GM18951 (cell line): Measurements from ENCODE around the gene C20orf144.
"Not testable (repeated sequence)": the region's sequence is repeated elsewhere in the genome, so short reads cannot be mapped to it uniquely, and the experiment has no call there.

Experiments
- POLR2A ChIP-seq: IDR thresholded peaks from 4 replicates; pipeline ENCODE4 v1.6.1; 2011; ENCODE audit warnings: mild to moderate bottlenecking; ENCODE audit not compliant: insufficient read length, insufficient read depth; ENCODE audit errors: extremely low read depth
- in situ Hi-C: fragments of 300-500 bp; cut with MboI; formaldehyde crosslinking; loops from one replicate; pipeline ENCODE4 v1.12.0; 2022; ENCODE audit warnings: low sequenced_read_pairs, mixed read lengths, inconsistent platforms; ENCODE audit not compliant: unreplicated experiment

C20orf144 gene

DNA sequence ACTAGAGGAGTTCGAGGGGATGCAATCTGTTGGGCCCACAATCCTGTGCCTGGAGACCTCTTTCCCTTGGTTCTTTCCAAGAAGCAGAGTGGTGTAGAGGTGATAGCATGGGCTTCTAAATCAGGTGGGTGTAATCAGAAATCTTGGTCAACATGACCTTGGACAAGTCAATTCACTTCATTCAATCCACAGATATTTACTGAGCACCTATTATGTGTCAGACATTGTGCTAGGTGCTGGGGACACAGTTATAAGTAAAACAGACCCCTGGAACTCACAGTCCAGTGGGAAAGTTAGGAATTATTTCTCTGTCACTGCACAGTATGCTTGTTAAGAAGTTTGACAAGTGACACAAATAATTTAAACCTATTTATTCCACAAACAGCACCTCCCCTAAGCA is 27.4 kb downstream of the C20orf144 start:
- in situ Hi-C loops: no loop called here
- no peak for TF ChIP-seq POLR2A

DNA sequence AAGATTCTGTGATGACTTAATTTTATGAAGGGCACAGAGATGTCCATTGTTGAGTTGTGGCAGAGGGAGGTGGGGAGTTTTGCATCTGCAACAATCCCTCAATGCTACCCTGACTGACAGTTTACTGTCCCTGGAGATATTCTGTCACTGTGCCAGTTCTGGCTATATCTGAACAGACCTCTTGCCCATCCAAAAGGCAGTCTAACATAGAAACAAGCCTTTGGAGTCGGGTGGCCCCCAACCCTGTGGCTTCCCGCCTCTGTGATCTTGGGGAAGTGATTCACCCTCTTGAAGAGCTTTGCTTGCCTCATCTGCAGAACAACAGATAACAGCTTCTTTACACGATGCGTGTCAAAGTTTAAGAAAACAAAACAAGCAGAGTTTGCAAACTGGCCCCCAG is 27.8 kb downstream of the C20orf144 start:
- in situ Hi-C loops: no loop called here
- TF ChIP-seq POLR2A: no peak

DNA sequence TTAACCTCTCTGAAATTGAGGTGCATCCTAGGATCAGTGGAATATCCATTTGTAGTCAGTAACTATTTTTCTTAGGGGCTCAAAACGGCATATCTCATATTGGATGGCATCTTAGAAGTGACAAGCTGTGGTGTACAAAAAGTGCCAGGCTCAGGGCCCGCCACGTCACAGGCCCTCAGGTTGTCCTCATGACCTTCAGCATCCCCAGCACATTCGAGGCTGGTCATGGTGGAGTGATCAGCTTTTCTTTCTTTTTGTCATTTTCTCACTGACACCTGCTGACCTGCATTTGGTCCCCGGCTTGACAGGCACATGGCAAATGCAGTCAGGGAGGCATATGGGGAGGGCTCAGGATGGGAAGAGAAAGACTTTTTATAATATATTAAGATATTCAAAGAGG is 31.2 kb downstream of the C20orf144 start:
- in situ Hi-C loops: no loop called here
- no peak for TF ChIP-seq POLR2A

- no peak for TF ChIP-seq POLR2A
- in situ Hi-C loops: no loop called here
These were observed 31.9 kb downstream of the C20orf144 start for GRCh38 chr20:33693741-33694638.

DNA sequence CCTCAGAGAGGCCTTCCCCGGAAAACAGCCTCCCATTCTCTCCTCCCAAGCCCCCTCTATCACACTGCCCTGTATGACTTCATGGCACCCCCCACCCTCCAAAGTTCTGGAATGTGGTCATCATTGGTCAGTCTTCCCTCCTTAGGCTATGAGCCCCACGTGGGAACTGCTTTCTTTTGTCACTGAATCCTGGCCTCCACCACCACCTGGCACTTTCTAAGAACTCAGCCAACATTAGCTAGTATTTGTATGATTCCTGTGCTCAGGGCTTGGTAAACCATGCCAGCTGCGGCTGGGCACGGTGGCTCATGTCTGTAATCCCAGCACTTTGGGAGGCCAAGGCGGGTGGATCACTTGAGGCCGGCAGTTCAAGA is 32.5 kb downstream of the C20orf144 start:
- in situ Hi-C loops: no loop called here
- TF ChIP-seq POLR2A: no peak

DNA sequence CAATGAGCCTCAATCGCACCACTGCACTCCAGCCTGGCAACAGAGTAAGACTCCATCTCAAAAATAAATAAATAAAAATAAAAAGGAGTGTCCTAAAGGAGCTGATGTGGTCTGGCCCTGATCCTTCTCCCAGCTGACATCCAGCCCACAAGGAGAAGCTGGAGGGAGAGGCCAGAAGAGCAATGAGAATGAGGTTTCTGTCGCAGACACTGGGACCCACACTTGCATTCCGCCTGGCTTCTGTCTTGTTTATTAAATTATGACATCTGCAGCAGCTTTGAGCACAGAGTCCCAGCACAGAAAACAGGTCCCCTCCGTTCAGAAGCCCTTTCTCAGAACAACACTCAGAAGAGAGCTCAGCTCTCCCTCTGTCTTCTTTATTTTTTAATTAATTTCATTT is 34.3 kb downstream of the C20orf144 start:
- in situ Hi-C loops: no loop called here
- TF ChIP-seq POLR2A: no peak

- in situ Hi-C loops: no loop called here
- TF ChIP-seq POLR2A: no peak
These were observed 35.0 kb downstream of the C20orf144 start for GRCh38 chr20:33697129-33697528.

DNA sequence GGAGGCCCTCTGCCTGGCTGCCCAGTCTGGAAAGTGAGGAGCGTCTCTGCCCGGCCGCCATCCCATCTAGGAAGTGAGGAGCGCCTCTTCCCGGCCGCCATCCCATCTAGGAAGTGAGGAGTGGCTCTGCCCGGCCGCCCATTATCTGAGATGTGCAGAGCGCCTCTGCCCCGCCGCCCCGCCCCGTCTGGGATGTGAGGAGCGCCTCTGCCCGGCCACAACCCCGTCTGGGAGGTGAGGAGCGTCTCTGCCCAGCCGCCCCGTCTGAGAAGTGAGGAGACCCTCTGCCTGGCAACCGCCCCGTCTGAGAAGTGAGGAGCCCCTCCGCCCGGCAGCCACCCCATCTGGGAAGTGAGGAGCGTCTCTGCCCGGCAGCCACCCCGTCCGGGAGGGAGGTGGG is 36.8 kb downstream of the C20orf144 start:
- in situ Hi-C loops: not testable (repeated sequence)

DNA sequence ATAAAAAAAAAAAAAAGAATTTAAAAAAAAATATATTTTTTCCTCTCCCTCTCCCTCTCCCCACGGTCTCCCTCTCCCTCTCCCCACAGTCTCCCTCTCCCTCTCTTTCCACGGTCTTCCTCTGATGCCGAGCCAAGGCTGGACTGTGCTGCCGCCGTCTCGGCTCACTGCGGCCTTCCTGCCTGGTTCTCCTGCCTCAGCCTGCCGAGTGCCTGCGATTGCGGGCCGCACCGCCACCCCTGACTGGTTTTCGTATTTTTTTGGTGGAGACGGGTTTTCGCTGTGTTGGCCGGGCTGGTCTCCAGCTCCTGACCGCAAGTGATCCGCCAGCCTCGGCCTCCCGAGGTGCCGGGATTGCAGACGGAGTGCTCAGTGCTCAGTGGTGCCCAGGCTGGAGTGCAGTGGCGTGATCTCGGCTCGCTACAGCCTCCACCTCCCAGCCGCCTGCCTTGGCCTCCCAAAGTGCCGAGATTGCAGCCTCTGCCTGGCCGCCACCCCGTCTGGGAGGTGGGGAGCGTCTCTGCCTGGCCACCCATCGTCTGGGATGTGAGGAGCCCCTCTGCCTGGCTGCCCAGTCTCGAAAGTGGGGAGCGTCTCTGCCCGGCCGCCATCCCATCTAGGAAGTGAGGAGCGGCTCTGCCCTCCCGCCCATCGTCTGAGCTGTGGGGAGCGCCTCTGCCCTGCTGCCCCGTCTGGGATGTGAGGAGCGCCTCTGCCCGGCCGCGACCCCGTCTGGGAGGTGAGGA is 38.7 kb downstream of the C20orf144 start:
- in situ Hi-C loops: not testable (repeated sequence)

DNA sequence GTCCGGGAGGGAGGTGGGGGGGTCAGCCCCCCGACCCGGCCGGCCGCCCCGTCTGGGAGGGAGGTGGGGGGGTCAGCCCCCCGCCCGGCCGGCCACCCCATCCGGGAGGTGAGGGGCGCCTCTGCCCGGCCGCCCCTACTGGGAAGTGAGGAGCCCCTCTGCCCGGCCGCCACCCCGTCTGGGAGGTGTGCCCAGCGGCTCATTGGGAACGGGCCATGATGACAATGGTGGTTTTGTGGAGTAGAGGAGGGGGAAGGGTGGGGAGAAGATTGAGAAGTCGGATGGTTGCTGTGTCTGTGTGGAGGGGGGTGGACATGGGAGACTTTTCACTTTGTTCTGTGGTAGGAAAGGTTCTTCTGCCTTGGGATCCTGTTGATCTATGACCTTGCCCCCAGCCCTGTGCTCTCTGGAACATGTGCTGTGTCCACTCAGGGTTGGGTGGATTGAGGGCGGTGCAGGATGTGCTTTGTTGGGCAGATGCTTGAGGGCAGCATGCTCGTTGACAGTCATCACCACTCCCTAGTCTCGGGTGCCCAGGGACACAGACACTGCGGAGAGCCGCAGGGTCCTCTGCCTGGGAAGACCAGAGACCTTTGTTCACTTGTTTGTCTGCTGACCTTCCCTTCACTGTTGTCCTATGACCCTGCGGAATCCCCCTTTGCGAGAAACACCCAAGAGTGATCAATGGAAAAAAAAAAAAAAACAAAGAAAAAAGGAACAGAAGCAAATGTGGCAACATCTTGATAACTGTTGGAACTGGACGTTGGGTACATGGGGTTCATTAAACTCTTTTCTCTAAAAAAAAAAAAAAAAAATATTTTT is 39.7 kb downstream of the C20orf144 start:
- in situ Hi-C loops: no loop called here
- TF ChIP-seq POLR2A: no peak

- no peak for TF ChIP-seq POLR2A
- in situ Hi-C loops: no loop called here
These were observed 40.7 kb downstream of the C20orf144 start for GRCh38 chr20:33702861-33703260.

DNA sequence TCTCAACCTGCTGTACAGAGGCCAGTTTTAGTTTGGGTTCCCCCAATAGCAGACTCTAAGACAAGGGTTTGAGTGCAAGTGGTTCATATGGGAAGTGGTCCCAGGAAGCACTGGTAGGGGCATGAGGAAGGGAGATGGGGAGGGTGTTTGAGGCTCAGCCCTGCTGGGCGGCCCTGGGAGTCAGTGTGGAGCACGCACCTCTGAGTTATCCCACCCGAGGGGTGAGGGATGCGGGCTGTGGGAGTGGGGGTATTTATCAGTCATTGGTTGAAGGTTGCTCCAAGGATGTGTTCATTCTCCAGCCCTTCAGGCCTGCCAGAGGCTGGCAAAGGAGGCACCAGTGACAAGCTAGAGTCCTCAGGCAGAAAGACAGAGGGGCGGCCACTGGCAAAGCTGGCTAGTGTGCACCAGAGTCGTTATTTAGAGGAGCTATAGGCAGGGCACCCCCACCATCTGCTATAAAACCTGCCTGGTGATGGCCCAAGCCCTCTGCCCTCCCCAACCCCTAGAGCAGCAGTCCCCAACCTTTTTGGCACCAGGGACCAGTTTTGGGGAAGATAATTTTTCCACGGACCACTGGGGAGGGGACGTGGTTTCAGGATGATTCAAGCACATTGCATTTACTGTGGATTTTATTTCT is 41.5 kb downstream of the C20orf144 start:
- no peak for TF ChIP-seq POLR2A
- in situ Hi-C loops: no loop called here

- in situ Hi-C loops: no loop called here
- TF ChIP-seq POLR2A: no peak
These were observed 42.2 kb downstream of the C20orf144 start for GRCh38 chr20:33704197-33704924.

DNA sequence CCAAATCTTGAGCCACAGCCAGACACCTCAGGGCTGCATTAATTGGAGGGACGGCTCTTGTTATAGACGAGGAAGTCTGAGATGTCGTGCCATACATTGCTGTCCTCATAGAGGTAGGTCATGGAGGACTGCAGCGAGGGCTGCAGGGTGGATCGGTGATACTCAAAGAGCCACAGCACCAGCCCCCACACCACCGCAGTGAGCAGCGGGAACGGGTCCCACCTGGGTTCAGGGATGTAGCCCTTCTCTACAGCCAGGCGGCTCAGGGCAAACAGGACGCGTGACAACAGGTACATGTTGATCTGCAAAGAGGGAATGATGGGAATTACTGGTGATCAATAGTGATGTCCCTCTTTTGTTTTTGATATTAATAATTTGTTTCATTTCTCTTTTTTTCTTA is 45.5 kb downstream of the C20orf144 start:
- in situ Hi-C loops: no loop called here
- no peak for TF ChIP-seq POLR2A
